ENCODE measurements around the gene ISLR.

DNA sequence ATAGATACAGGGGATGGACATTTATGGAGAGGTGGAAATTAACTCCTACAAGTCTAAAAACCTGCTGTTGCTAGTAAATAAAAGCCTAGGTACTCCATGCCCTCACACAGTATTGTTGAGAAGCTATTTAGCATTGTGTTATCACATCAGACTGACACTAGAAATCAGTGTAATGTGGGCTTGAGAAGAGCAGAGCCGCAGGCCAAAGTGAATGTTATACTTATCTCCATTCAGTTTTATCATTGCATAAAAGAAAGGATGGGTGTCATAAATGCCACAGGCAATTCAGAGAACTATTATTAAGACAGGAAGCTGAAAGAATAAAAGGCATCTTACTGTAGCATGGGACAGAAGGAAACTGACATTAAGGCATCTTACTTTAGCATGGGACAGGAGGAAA, 13.7 kb upstream of the ISLR start:
- TF ChIP-seq EZH2 (IDR thresholded peaks at IDR 0.05; ENCODE audit: borderline replicate concordance, insufficient read depth, low read length, poor library complexity, severe bottlenecking), result no peak
- TF ChIP-seq, protein P1, sequence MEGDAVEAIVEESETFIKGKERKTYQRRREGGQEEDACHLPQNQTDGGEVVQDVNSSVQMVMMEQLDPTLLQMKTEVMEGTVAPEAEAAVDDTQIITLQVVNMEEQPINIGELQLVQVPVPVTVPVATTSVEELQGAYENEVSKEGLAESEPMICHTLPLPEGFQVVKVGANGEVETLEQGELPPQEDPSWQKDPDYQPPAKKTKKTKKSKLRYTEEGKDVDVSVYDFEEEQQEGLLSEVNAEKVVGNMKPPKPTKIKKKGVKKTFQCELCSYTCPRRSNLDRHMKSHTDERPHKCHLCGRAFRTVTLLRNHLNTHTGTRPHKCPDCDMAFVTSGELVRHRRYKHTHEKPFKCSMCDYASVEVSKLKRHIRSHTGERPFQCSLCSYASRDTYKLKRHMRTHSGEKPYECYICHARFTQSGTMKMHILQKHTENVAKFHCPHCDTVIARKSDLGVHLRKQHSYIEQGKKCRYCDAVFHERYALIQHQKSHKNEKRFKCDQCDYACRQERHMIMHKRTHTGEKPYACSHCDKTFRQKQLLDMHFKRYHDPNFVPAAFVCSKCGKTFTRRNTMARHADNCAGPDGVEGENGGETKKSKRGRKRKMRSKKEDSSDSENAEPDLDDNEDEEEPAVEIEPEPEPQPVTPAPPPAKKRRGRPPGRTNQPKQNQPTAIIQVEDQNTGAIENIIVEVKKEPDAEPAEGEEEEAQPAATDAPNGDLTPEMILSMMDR (IDR thresholded peaks at IDR 0.05; ENCODE audit: poor library complexity, severe bottlenecking), result no peak
- TF ChIP-seq POLR2AphosphoS5 (IDR thresholded peaks at IDR 0.05), result peak; percentile 55

Measured in neural cell (in vitro differentiated cells).